Omental fat pad (tissue), 4 donors: ENCODE measurements around the gene NFAM1. TPM values are rescaled to one million over a fixed set of nuclear protein-coding genes. Genes with fewer than 3 reads are reported as not detected.

Source experiments
- ATAC-seq: fragments of 150-250 bp; one replicate; pipeline ENCODE4 v1.9.1; 2016; ENCODE audit warnings: mild to moderate bottlenecking, moderate library complexity; ENCODE audit not compliant: low FRiP score
- DNase-seq: peaks from one replicate; pipeline ENCODE4 v3.0.0-alpha.2; 2019; ENCODE audit warnings: low spot score
- total RNA-seq, 4 donors: library from RNA; depleted of rRNA; stranded (reverse); fragments of >200 nt; gene quantifications; one replicate each; pipeline ENCODE4 v1.1.0, GENCODE V29; 2016
- TF ChIP-seq, protein P1 (sequence below), 3 donors: fragments of 450-650 bp; IDR thresholded peaks; one replicate each; pipeline ENCODE4 v1.5.1; 2016 to 2017; ENCODE audit warnings: antibody characterized with exemption in 3 of 3, mild to moderate bottlenecking in 3 of 3, moderate library complexity in 2 of 3

The NFAM1 gene
- total RNA-seq, 4 donors from 2014 or later = 4.9 to 14.0 (median 6.3) TPM

DNA sequence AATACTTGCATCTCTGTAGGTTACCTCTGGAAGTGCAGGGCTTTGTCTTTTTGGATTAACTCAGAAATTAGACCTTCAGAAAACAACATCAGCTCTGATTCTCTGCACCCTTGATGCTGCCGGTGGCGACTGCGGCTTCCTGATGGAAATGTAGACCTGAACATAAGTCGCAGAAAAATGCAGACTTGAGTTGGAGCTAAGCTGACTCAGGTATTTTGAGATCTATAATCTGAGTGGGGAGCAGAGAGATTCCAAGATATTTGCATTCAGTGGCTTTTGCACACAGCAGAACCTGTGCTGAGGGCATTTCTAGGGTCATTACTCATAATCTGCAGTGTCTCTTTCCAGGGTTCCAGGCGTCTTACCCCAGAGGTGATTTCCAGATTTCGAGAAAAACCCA, 18.7 kb upstream of the NFAM1 start:
- TF ChIP-seq, protein P1, sequence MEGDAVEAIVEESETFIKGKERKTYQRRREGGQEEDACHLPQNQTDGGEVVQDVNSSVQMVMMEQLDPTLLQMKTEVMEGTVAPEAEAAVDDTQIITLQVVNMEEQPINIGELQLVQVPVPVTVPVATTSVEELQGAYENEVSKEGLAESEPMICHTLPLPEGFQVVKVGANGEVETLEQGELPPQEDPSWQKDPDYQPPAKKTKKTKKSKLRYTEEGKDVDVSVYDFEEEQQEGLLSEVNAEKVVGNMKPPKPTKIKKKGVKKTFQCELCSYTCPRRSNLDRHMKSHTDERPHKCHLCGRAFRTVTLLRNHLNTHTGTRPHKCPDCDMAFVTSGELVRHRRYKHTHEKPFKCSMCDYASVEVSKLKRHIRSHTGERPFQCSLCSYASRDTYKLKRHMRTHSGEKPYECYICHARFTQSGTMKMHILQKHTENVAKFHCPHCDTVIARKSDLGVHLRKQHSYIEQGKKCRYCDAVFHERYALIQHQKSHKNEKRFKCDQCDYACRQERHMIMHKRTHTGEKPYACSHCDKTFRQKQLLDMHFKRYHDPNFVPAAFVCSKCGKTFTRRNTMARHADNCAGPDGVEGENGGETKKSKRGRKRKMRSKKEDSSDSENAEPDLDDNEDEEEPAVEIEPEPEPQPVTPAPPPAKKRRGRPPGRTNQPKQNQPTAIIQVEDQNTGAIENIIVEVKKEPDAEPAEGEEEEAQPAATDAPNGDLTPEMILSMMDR (IDR thresholded peaks at IDR 0.05) = no peak
- ATAC-seq (no peak), DNase-seq (no peak)

DNA sequence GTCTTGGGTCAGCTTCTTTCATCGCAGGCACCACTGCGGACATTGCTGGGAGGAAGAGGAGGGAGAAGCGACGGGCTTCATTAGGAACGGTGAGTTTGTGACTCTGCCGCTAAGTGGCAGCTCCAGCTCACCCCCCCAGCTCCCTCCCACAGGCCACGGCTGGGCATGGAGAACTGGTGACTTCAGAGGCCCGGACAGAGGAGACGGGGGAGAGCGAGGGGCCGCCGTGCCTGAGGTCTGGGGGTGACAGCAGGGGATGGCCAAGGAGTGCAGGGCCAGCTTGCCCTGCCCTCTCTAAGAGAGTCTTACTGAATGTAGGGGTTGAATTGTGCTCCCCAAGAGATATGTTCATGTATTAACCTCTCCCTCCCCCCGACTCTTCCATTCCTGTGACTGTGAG, 13.9 kb upstream of the NFAM1 start:
- ATAC-seq (no peak), DNase-seq (no peak)
- TF ChIP-seq, protein P1 (IDR thresholded peaks at IDR 0.05) = no peak

GRCh38 chr22:42444077-42444904, 12.1 kb upstream of the NFAM1 start:
- TF ChIP-seq, protein P1 (IDR thresholded peaks at IDR 0.05) = peak in 1 of 3 donors; percentile 41
- ATAC-seq = peak; percentile 84
- peak; percentile 75 for DNase-seq

- DNase-seq (no peak), ATAC-seq (no peak)
- TF ChIP-seq, protein P1 (IDR thresholded peaks at IDR 0.05) = no peak
These were observed 11.3 kb upstream of the NFAM1 start for GRCh38 chr22:42443240-42444076.

DNA sequence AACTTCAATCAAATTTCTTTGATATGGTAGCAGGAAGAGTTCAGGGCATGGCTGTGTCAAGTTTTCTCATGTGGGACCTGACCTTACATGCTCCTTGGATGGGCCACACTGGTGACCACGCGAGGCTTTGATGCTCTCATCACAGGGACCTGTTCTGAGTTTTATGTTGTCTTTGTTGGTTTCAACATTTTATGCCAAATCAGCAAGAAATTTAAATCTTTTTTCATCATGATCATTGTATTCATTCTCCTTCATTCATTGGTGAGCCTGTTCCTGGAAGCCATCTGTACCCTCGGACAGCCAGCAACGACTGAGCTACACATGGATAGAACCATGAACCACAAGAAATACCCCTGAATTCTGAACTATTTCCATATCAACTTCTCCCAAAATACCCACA, 10.5 kb upstream of the NFAM1 start:
- DNase-seq (no peak), ATAC-seq (no peak)
- TF ChIP-seq, protein P1 (IDR thresholded peaks at IDR 0.05) = no peak

- TF ChIP-seq, protein P1 (IDR thresholded peaks at IDR 0.05) = no peak
- DNase-seq (no peak), ATAC-seq (no peak)
These were observed 8.5 kb upstream of the NFAM1 start for GRCh38 chr22:42440728-42441127.
